WERI-Rb-1 (cell line): ENCODE data around the gene PAX2.

ENCODE experiments used
- DNase-seq: peaks from one replicate; pipeline ENCODE4 v3.0.0-alpha.2; 2020
- H3K27ac ChIP-seq: fragments of 250-450 bp; sonication (Bioruptor Pico); 2 replicates; pipeline ENCODE4 v1.5.1; 2020; ENCODE audit warnings: mild to moderate bottlenecking, moderate library complexity
- H3K27me3 ChIP-seq: fragments of 250-450 bp; sonication (Bioruptor Pico); 2 replicates; pipeline ENCODE4 v1.5.1; 2021; ENCODE audit warnings: mild to moderate bottlenecking, low read depth, moderate library complexity; ENCODE audit not compliant: insufficient read depth, severe bottlenecking
- H3K36me3 ChIP-seq: fragments of 250-450 bp; sonication (Bioruptor Pico); 2 replicates; pipeline ENCODE4 v1.5.1; 2020; ENCODE audit warnings: mild to moderate bottlenecking, moderate library complexity
- H3K4me3 ChIP-seq: 2 replicates; pipeline ENCODE4 v1.5.1; 2011; ENCODE audit warnings: low read depth, mild to moderate bottlenecking, control low read depth, low read length
- H3K9me3 ChIP-seq: fragments of 250-450 bp; sonication (Bioruptor Pico); 2 replicates; pipeline ENCODE4 v1.5.1; 2021; ENCODE audit warnings: mild to moderate bottlenecking, moderate library complexity; ENCODE audit not compliant: severe bottlenecking
- CTCF ChIP-seq: IDR thresholded peaks from 2 replicates; pipeline ENCODE4 v1.5.1; 2011; ENCODE audit warnings: low read depth, mild to moderate bottlenecking, control low read depth, inconsistent platforms, low read length

Gene PAX2

DNA sequence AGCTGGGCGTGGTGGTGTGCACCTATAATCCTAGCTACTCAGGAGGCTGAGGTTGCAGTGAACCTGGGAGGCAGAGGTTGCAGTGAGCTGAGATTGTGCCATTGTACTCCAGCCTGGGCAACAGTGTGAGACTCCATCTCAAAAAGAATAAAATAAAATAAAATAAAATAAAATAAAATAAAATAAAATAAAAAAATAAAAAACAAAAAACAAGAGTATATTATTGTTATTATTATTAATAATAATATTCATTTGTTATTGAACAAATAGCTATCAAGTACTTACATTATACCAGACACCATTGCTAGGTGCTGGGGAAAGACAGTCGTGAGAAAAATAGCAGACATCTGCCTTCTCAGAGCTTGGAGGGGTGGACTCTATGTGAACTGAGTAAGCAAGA is 24.1 kb downstream of the PAX2 start:
- TF ChIP-seq CTCF = no peak
- no peak overlapping the region for H3K27ac ChIP-seq
- no peak for DNase-seq
- no peaks in the 10 kb centered on the region for H3K9me3 ChIP-seq
- no peak overlapping the region for H3K4me3 ChIP-seq
- H3K36me3 ChIP-seq = no peaks in the 10 kb centered on the region
- peaks cover 100% of the 10 kb centered on the region for H3K27me3 ChIP-seq

DNA sequence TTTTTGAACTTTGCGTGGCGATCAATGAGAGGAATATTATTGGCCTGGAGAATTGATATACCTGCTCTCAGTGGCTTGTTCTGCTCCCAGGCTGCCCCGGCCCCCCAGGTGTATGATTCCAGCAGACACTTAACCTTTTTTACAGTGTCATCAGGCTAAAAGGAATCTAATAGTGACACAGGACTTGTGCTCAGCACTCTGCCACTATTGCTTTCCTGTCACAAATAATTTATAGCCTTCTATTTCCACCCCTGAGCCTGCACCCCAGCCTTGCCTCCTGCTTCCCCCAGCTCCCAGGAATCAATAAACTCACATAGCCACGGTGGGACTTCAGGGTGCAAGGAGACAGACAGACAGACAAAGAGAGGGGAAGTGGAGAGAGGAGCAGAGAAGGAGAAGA is 28.3 kb downstream of the PAX2 start:
- H3K36me3 ChIP-seq = no peaks in the 10 kb centered on the region
- H3K4me3 ChIP-seq = no peak overlapping the region
- DNase-seq = no peak
- TF ChIP-seq CTCF = no peak
- no peaks in the 10 kb centered on the region for H3K9me3 ChIP-seq
- peaks cover 98% of the 10 kb centered on the region for H3K27me3 ChIP-seq
- no peak overlapping the region for H3K27ac ChIP-seq

DNA sequence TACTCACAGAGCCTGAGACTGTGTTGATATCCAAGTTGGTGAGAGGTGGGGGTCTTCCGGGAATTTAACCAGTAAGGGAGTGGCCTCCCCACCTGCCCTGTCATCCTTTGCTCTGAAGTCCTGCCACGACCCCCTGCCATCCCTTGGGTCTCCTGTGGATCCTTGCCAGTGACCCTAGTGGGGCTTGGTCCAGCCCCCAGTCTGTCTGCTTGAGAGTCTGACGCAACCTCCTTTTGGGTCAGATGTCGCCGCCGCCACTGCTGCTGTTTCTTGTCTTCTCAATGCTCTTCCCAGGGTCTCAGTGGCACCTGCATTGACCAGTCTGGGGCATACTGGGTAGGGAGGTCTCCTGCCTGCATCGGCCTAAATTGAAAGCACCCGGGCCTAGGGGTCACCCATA is 28.8 kb downstream of the PAX2 start:
- DNase-seq = no peak
- Histone ChIP-seq H3K27me3 (peaks cover 98% of the 10 kb centered on the region), H3K27ac (no peak overlapping the region), H3K36me3 (no peaks in the 10 kb centered on the region), H3K4me3 (no peak overlapping the region), H3K9me3 (no peaks in the 10 kb centered on the region)
- TF ChIP-seq CTCF = no peak

DNA sequence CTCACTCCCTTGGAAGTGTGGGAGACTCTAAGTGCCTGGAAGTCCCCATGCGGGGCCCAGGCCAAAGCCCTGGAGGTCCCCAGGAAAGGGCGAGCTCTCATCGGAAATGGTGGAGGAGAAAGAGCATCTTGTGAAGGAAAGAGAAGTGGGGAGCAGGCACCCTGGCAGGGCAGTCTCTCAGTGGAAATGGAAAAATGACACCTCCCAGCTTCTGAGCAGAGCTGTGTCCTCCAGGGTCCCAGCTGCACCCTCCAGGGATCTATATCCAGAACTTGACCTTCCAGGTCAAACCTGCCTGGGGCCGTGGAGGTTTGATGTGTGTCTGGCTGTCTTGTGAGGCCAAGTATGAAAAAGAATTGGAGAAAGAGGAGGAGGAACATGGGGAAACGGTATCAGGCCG is 29.5 kb downstream of the PAX2 start:
- DNase-seq = no peak
- H3K9me3 ChIP-seq = peaks cover 5% of the 10 kb centered on the region
- no peak for TF ChIP-seq CTCF
- H3K27ac ChIP-seq = no peak overlapping the region
- H3K36me3 ChIP-seq = no peaks in the 10 kb centered on the region
- no peak overlapping the region for H3K4me3 ChIP-seq
- peaks cover 98% of the 10 kb centered on the region for H3K27me3 ChIP-seq

DNA sequence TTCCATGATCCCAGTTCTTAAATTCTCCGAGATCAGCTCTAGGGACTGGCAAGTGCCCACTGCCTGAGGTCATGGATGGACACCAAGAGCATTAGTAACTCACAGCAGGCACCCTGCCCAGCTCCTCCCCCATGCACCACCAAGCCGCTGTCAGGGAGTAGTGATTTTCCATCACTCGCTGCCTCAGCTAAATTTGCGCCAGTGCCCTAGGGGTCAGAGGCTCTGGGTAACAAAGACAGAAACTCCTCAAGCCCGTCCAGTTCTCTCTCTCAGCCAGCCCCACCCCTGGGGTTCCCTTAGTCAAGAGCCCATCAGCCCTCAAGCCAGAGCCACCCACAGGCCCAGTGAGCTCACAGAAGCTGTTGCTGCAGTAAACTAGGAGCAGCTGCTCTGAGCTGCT is 30.0 kb downstream of the PAX2 start:
- Histone ChIP-seq H3K9me3 (peaks cover 6% of the 10 kb centered on the region), H3K27me3 (peaks cover 98% of the 10 kb centered on the region), H3K27ac (no peak overlapping the region), H3K36me3 (no peaks in the 10 kb centered on the region), H3K4me3 (no peak overlapping the region)
- no peak for DNase-seq
- TF ChIP-seq CTCF = no peak

DNA sequence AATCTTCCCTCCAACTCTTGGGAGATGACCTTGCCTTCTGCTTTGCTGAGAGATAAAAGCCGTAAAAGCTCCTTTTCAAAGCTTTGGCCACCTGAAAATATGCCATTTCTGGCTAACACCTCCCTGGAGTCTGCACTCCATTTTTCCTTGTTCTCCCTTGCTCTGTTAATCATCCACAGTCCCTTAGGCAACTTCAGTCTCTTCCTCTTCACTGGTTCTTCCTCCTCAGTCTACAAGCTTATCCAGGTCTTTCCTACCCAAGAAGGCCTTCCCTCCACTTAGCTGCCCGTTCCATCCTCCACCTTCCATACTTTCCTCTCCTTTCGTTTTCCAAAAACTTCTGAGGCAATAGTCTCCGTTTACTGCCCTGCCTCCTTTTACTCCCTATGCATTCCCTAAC is 30.5 kb downstream of the PAX2 start:
- no peak for TF ChIP-seq CTCF
- no peak overlapping the region for H3K27ac ChIP-seq
- H3K27me3 ChIP-seq = peaks cover 98% of the 10 kb centered on the region
- H3K9me3 ChIP-seq = peaks cover 6% of the 10 kb centered on the region
- DNase-seq = no peak
- H3K36me3 ChIP-seq = no peaks in the 10 kb centered on the region
- no peak overlapping the region for H3K4me3 ChIP-seq
